CD14-positive monocyte (primary cell): Measurements from ENCODE around the gene MYL10. TPM values are rescaled to one million over a fixed set of nuclear protein-coding genes. Genes with fewer than 3 reads are reported as not detected.

Experiments used
- DNase-seq, 3 donors: peaks; one replicate each; pipeline ENCODE4 v3.0.0-alpha.2; 2011 to 2022
- H2AFZ ChIP-seq: 2 replicates; pipeline ENCODE4 v1.6.0; 2012; ENCODE audit warnings: mild to moderate bottlenecking, low read depth, low read length, inconsistent platforms; ENCODE audit not compliant: insufficient read depth, poor library complexity, severe bottlenecking
- H3K27ac ChIP-seq, 2 donors: 1 replicate in 1 of 2; 2 replicates in 1 of 2; pipeline ENCODE4 v1.5.1; 2012 to 2013; ENCODE audit warnings: low read length in 2 of 2, control low read depth in 1 of 2, inconsistent platforms in 1 of 2, low read depth in 1 of 2, mild to moderate bottlenecking in 1 of 2
- H3K27me3 ChIP-seq, 2 donors: one replicate each; pipeline versions ENCODE4 v1.6.0 to v1.6.1; 2011 to 2013; ENCODE audit warnings: low read length in 2 of 2; ENCODE audit not compliant: control insufficient read depth in 2 of 2, insufficient read depth in 2 of 2
- H3K36me3 ChIP-seq, 2 donors: replicated peaks in 1 of 2; 1 replicate in 1 of 2; 2 replicates in 1 of 2; pipeline versions ENCODE4 v1.5.1 to v1.6.1; 2012 to 2013; ENCODE audit warnings: low read length in 2 of 2, control low read depth in 1 of 2, inconsistent platforms in 1 of 2, mild to moderate bottlenecking in 1 of 2; ENCODE audit not compliant: insufficient read depth in 2 of 2, control insufficient read depth in 1 of 2
- H3K4me1 ChIP-seq, 2 donors: 1 replicate in 1 of 2; 2 replicates in 1 of 2; pipeline versions ENCODE4 v1.5.1 to v1.6.1; 2012 to 2013; ENCODE audit warnings: low read length in 2 of 2, control low read depth in 1 of 2, inconsistent platforms in 1 of 2, mild to moderate bottlenecking in 1 of 2, moderate library complexity in 1 of 2; ENCODE audit not compliant: insufficient read depth in 2 of 2, control insufficient read depth in 1 of 2
- H3K4me2 ChIP-seq: replicated peaks from 2 replicates; pipeline ENCODE3; 2012; ENCODE audit warnings: low read length, moderate library complexity, mild to moderate bottlenecking; ENCODE audit not compliant: poor library complexity, severe bottlenecking; ENCODE audit errors: extremely low read depth
- H3K4me3 ChIP-seq, 3 experiments: fragments of 200-600 bp in 1 of 3; sonication (generic) in 1 of 3; replicated peaks in 1 of 3; 1 replicate in 2 of 3; 2 replicates in 1 of 3; pipeline ENCODE4 v1.5.1; 2011 to 2013; ENCODE audit warnings: low read length in 3 of 3, mild to moderate bottlenecking in 3 of 3, control low read depth in 2 of 3, low read depth in 2 of 3, inconsistent platforms in 1 of 3, moderate library complexity in 1 of 3
- H3K79me2 ChIP-seq: 2 replicates; pipeline ENCODE4 v1.6.0; 2012; ENCODE audit warnings: mild to moderate bottlenecking, control low read depth, inconsistent platforms, low read length, moderate library complexity; ENCODE audit not compliant: insufficient read depth
- H3K9ac ChIP-seq: 2 replicates; pipeline ENCODE4 v1.6.0; 2017; ENCODE audit warnings: low read length, mild to moderate bottlenecking; ENCODE audit not compliant: insufficient read depth, poor library complexity, severe bottlenecking
- H3K9me3 ChIP-seq, 2 donors: replicated peaks in 1 of 2; 1 replicate in 1 of 2; 2 replicates in 1 of 2; pipeline versions ENCODE4 v1.5.1 to v1.6.1; 2012 to 2013; ENCODE audit warnings: low read length in 2 of 2, control low read depth in 1 of 2; ENCODE audit not compliant: control insufficient read depth in 1 of 2, insufficient read depth in 1 of 2
- H4K20me1 ChIP-seq: 2 replicates; pipeline ENCODE4 v1.6.0; 2012; ENCODE audit warnings: mild to moderate bottlenecking, low read length, control low read depth, moderate library complexity; ENCODE audit not compliant: insufficient read depth
- H3K27ac Mint-ChIP-seq, 7 donors: one replicate each; pipeline ENCODE4 v1.8.0; 2020; ENCODE audit warnings: mild to moderate bottlenecking in 7 of 7, mixed read lengths in 7 of 7, moderate library complexity in 6 of 7, inconsistent platforms in 2 of 7
- H3K27me3 Mint-ChIP-seq, 3 donors: one replicate each; pipeline ENCODE4 v1.8.0; 2021 to 2022; ENCODE audit warnings: low read depth in 3 of 3, mild to moderate bottlenecking in 3 of 3, mixed read lengths in 3 of 3, moderate library complexity in 3 of 3, inconsistent platforms in 1 of 3
- H3K36me3 Mint-ChIP-seq, 2 donors: one replicate each; pipeline ENCODE4 v1.8.0; 2020; ENCODE audit warnings: mixed read lengths in 2 of 2, inconsistent platforms in 1 of 2, mild to moderate bottlenecking in 1 of 2
- H3K4me1 Mint-ChIP-seq: one replicate; pipeline ENCODE4 v1.8.0; 2020; ENCODE audit warnings: mild to moderate bottlenecking, mixed read lengths
- H3K4me3 Mint-ChIP-seq, 2 donors: one replicate each; pipeline ENCODE4 v1.8.0; 2020; ENCODE audit warnings: mild to moderate bottlenecking in 2 of 2, mixed read lengths in 2 of 2, moderate library complexity in 1 of 2
- H3K9me3 Mint-ChIP-seq, 7 donors: one replicate each; pipeline ENCODE4 v1.8.0; 2020 to 2022; ENCODE audit warnings: mixed read lengths in 7 of 7, mild to moderate bottlenecking in 6 of 7, moderate library complexity in 6 of 7, inconsistent platforms in 2 of 7
- CTCF ChIP-seq: fragments of 200-600 bp; IDR thresholded peaks from one replicate; pipeline ENCODE4 v1.8.0; 2022; ENCODE audit warnings: antibody characterized with exemption, mild to moderate bottlenecking
- WGBS: methylation state at CpG from one replicate; pipeline ENCODE4 v1.1.5; 2013; ENCODE audit warnings: missing lambda C conversion rate; ENCODE audit not compliant: insufficient coverage; 5-methylcytosine and 5-hydroxymethylcytosine counted together
- intact Hi-C, 2 donors: fragments of 100-400 bp; cut with micrococcal nuclease; formaldehyde crosslinking; loops; one replicate each; pipeline versions ENCODE4 v1.15.0 to v1.15.1; 2023
- polyA plus RNA-seq, 3 donors: library from polyadenylated mRNA; depleted of rRNA in 1 of 3; unstranded in 2 of 3; stranded (reverse) in 1 of 3; fragments of 300-500 nt in 2 of 3; fragments of >200 nt in 1 of 3; fragmentation: Illumina TruSeq in 2 of 3; gene quantifications; 1 replicate in 2 of 3; 2 replicates in 1 of 3; pipeline ENCODE4 v1.2.3, GENCODE V29; 2012 to 2021

The MYL10 gene
- polyA plus RNA-seq, 3 donors, result not detected

GRCh38 chr7:101622609-101623173, 6.4 kb downstream of the MYL10 start:
- intact Hi-C loops, result no loop called here
- no peak overlapping the region for H3K4me3 Mint-ChIP-seq
- H3K4me3 ChIP-seq, result no peak overlapping the region
- H3K27ac ChIP-seq, result no peak overlapping the region
- H2AFZ ChIP-seq, result no peak overlapping the region
- H4K20me1 ChIP-seq, result no peaks in the 10 kb centered on the region
- H3K9me3 ChIP-seq, result no peaks in the 10 kb centered on the region
- H3K27ac Mint-ChIP-seq, result no peak overlapping the region
- no peaks in the 10 kb centered on the region for H3K36me3 ChIP-seq
- no peak overlapping the region for H3K4me2 ChIP-seq
- H3K27me3 Mint-ChIP-seq, result peaks cover 18 to 29% (median 26%) of the 10 kb centered on the region in 3 donors
- TF ChIP-seq CTCF, result no peak
- H3K36me3 Mint-ChIP-seq, result no peaks in the 10 kb centered on the region
- no peaks in the 10 kb centered on the region for H3K4me1 ChIP-seq
- DNase-seq, result no peak
- H3K9me3 Mint-ChIP-seq, result peaks cover 0 to 4% (median 0%) of the 10 kb centered on the region in 7 donors
- WGBS, result 98% methylated on average over 11 of the region's 15 CpGs
- no peak overlapping the region for H3K9ac ChIP-seq
- H3K27me3 ChIP-seq, result peaks cover 0 to 7% of the 10 kb centered on the region in 2 donors
- H3K79me2 ChIP-seq, result no peaks in the 10 kb centered on the region
- H3K4me1 Mint-ChIP-seq, result no peaks in the 10 kb centered on the region

- no peak overlapping the region for H3K4me3 ChIP-seq
- no peaks in the 10 kb centered on the region for H3K9me3 ChIP-seq
- no peak overlapping the region for H3K27ac ChIP-seq
- 89% methylated on average over 7 of the region's 10 CpGs for WGBS
- peaks cover 0 to 7% of the 10 kb centered on the region in 2 donors for H3K27me3 ChIP-seq
- H3K27me3 Mint-ChIP-seq, result peaks cover 18 to 26% (median 26%) of the 10 kb centered on the region in 3 donors
- H3K79me2 ChIP-seq, result no peaks in the 10 kb centered on the region
- peaks cover 0 to 4% (median 0%) of the 10 kb centered on the region in 7 donors for H3K9me3 Mint-ChIP-seq
- TF ChIP-seq CTCF, result no peak
- no peaks in the 10 kb centered on the region for H3K36me3 ChIP-seq
- intact Hi-C loops, result no loop called here
- H4K20me1 ChIP-seq, result no peaks in the 10 kb centered on the region
- no peak overlapping the region for H2AFZ ChIP-seq
- no peak for DNase-seq
- no peak overlapping the region for H3K9ac ChIP-seq
- H3K4me2 ChIP-seq, result no peak overlapping the region
- no peak overlapping the region for H3K27ac Mint-ChIP-seq
- no peaks in the 10 kb centered on the region for H3K36me3 Mint-ChIP-seq
- H3K4me1 Mint-ChIP-seq, result no peaks in the 10 kb centered on the region
- H3K4me3 Mint-ChIP-seq, result no peak overlapping the region
- H3K4me1 ChIP-seq, result no peaks in the 10 kb centered on the region
Observed at GRCh38 chr7:101620991-101621390, 8.1 kb downstream of the MYL10 start.
